GM18907 (cell line): Measurements from ENCODE around the gene MAN2A1.
"Not testable (repeated sequence)": the region's sequence is repeated elsewhere in the genome, so short reads cannot be mapped to it uniquely, and the experiment has no call there.

Experiments used
- ATAC-seq: cut with Tn5 transposase; IDR thresholded peaks from one replicate; pipeline ENCODE4 v1.9.1; 2021; ENCODE audit warnings: mild to moderate bottlenecking, moderate library complexity; ENCODE audit not compliant: unreplicated experiment

MAN2A1 gene

DNA sequence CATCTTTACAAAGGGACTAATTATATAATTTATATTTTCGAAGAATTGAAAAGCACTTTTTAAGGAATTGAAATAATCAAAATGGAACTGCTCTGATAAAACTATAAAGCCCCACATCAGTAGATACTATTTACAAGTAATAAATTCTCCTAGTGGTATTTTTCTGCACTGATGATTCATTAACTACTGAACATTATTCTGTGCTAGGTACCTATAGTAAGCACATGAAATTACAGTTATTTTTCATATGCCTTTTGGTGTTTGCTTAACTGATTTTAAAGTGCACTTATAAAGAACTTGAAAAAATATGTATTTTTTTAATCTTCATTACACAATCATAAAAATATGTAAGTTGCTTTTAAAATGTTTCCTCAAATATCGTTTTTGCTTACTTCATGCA lies 123.0 kb downstream of the MAN2A1 start:
- ATAC-seq, result no peak

DNA sequence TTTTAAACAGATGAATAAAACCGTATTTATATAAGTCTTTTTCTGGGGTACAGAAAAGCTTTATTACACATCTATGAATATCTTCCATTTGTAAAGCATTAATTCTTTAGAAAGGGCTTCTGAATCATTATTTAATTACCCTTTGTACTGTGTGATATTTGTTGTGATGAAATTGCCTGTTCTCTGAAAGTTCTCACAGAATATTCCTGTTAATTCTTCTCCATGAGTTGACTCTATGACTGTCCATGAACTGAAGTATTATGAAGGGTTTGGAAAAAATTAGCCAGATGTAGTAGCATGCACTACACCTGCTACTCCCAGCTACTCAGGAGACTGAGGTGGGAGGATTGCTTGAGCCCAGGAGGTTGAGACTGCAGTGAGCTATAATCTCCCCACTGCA lies 127.0 kb downstream of the MAN2A1 start:
- ATAC-seq, result no peak

DNA sequence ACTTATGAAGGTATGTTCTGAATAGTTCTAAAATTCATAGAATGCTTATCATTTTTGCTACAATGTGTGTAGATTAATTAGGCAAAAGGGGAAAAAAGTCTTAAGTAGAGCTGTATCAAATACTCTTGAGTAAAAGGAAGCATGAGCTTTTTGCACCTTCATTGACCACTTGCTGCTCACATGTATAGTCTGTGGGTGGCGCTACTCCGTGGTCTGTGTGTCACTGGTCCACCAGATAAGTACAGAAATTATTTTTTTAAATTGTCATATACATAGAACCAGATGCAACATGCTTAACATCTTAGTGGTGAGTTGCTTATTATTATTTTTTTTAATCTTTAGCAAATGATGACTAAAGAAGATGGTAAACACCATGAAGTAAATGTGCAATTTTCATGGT lies 130.2 kb downstream of the MAN2A1 start:
- no peak for ATAC-seq

GRCh38 chr5:109823597-109823996 lies 133.9 kb downstream of the MAN2A1 start:
- no peak for ATAC-seq

GRCh38 chr5:109825450-109825849 lies 135.7 kb downstream of the MAN2A1 start:
- no peak for ATAC-seq

- ATAC-seq, result no peak
These were observed 136.7 kb downstream of the MAN2A1 start for GRCh38 chr5:109826426-109826825.

DNA sequence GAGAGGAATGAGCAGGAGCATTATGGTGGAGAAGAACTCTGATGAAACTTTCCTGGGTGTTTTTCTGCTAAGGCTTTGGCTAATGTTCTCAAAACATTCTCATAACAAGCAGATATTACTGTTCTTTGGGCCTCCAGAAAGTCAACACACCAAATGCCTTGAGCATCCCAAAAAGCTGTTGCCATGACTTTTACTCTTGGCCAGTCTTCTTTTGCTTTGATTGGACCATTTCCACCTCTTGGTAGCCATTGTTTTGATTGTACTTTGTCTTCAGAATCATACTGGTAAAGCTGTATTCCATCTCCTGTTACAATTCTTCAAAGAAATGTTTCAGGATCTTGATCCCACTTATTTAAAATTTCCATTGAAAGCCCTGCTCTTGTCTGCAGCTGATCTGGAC lies 139.6 kb downstream of the MAN2A1 start:
- no peak for ATAC-seq

GRCh38 chr5:109830955-109831502 lies 141.3 kb downstream of the MAN2A1 start:
- no peak for ATAC-seq

DNA sequence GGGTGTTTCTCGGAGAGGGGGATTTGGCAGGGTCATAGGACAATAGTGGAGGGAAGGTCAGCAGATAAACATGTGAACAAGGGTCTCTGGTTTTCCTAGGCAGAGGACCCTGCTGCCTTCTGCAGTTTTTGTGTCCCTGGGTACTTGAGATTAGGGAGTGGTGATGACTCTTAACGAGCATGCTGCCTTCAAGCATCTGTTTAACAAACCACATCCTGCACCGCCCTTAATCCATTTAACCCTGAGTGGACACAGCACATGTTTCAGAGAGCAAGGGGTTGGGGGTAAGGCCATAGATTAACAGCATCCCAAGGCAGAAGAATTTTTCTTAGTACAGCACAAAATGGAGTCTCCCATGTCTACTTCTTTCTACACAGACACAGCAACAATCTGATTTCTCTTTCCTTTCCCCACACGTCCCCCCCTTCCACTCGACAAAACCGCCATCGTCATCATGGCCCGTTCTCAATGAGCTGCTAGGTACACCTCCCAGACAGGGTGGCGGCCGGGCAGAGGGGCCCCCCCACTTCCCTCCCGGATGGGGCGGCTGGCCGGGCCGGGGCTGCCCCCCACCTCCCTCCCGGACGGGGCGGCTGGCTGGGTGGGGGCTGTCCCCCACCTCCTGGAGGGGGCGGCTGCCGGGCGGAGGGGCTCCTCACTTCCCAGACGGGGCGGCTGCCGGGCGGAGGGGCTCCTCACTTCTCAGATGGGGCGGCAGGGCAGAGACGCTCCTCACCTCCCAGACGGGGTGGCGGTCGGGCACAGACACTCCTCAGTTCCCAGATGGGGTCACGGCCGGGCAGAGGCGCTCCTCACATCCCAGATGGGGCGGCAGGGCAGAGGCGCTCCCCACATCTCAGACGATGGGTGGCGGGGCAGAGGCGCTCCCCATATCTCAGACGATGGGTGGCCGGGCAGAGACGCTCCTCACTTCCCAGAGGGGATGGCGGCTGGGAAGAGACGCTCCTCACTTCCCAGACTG lies 142.8 kb downstream of the MAN2A1 start:
- ATAC-seq, result not testable (repeated sequence)

- ATAC-seq, result no peak
These were observed 144.2 kb downstream of the MAN2A1 start for GRCh38 chr5:109833946-109834345.

- no peak for ATAC-seq
These were observed 146.6 kb downstream of the MAN2A1 start for GRCh38 chr5:109836280-109836679.

GRCh38 chr5:109837231-109837861 lies 147.6 kb downstream of the MAN2A1 start:
- ATAC-seq, result no peak

GRCh38 chr5:109838157-109838556 lies 148.4 kb downstream of the MAN2A1 start:
- no peak for ATAC-seq

DNA sequence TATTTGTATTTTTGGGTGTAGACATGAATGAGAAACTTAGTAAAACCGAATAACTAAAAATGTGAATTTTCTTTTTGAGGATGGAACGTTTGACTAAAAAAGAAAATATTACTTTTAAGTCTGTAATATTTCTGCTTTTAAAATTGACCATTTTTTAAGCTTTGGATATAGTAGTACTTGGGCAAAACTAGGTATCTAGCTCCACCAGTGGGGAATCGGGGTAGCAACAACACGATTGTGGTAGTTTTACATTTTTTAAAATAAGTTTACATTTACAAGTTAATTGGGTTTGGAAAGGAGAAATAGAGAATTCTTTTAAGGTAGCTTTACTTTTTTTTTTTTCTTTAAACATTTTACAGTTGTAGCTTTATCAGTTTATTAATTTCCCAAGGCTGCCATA lies 154.4 kb downstream of the MAN2A1 start:
- no peak for ATAC-seq

DNA sequence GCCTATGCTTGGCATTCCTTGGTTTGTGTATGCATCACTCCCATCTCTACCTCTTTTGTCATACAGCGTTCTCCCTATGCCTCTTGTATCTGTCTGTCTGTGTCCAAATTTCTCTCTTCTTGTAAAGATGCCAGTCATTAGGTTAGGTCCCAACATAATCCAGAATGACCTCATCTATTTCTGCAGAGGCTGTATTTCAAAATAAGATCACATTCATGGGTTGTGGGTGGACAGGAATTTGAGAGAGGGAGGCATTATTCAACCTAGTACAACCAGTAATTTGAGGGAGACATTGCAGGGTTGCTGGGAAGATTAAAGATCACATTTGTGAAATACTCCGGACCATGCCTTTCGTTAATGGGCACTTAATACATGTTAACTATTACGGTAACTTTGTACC lies 155.0 kb downstream of the MAN2A1 start:
- no peak for ATAC-seq

DNA sequence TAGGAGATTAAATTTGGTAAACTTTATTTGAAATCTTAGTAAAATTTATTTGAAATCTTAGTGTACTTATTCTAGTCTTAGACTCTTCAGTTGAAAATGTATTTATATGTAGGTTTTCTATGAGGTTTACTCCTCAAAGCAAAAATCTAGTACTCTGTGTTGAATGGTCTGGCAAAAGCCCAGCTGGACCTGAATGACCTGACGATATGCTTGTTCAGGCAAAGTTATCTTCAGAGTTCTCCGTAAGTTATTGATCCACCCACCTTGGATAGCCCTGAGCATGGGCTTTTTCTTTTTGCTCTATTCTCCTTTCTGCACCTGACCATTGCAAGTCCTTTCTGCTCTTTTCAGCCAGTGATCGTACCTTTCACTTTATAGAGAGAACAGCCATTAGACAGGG lies 158.4 kb downstream of the MAN2A1 start:
- no peak for ATAC-seq

- ATAC-seq, result no peak
These were observed 159.9 kb downstream of the MAN2A1 start for GRCh38 chr5:109849478-109850088.

- ATAC-seq, result no peak
These were observed 162.8 kb downstream of the MAN2A1 start for GRCh38 chr5:109852371-109853155.

DNA sequence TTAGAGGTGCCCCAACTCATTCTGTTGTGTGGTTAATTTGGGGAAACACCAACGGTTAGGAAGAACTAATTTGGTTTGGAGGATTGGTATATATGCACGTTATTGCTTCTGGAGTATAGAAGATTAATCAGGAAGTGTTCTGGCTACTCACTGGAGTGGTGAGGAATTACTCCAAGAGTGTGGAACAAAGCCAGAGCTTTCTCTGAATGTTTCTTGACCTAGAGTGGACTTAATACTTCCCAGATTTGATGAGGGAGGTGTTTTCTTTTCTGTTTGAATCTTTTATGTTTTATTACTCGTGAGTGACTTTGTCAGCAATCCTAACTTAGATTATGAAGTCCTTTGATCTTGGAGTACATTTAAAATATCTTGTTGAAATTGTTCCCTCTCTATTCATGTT lies 163.7 kb downstream of the MAN2A1 start:
- ATAC-seq, result no peak

- no peak for ATAC-seq
These were observed 165.3 kb downstream of the MAN2A1 start for GRCh38 chr5:109855056-109855455.
